ENCODE measurements around the gene SLC22A23.

SLC22A23 gene

DNA sequence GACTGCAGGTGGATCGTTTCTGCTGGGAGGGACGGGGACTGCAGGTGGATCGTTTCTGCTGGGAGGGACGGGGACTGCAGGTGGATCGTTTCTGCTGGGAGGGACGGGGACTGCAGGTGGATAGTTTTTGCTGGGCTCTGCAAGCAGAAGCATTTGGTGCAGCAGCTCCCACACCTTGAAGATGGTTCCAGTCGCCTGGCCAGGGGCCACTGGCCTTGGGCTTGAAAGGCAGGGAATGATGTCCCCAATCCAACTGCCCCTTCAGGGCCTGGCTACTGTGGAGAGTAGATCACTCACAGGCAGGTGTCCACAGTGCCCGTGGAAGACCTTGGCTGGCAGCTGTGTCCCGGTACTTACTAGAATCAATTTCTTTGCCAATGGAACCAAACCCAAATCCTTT is 129.9 kb downstream of the SLC22A23 start:
- TF ChIP-seq TCF12 (IDR thresholded peaks at IDR 0.05; ENCODE audit: low read depth), result no peak
- TF ChIP-seq EGR1 (IDR thresholded peaks at IDR 0.05), result no peak
- TF ChIP-seq, protein P1, sequence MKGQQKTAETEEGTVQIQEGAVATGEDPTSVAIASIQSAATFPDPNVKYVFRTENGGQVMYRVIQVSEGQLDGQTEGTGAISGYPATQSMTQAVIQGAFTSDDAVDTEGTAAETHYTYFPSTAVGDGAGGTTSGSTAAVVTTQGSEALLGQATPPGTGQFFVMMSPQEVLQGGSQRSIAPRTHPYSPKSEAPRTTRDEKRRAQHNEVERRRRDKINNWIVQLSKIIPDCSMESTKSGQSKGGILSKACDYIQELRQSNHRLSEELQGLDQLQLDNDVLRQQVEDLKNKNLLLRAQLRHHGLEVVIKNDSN (IDR thresholded peaks at IDR 0.05), result no peak
- TF ChIP-seq FOXM1 (IDR thresholded peaks at IDR 0.05; ENCODE audit: borderline replicate concordance, low read depth), result no peak
- no peak for TF ChIP-seq EP300 (IDR thresholded peaks at IDR 0.05; ENCODE audit: borderline replicate concordance)
- TF ChIP-seq YY1 (IDR thresholded peaks at IDR 0.05; ENCODE audit: low read depth), result no peak
- TF ChIP-seq RAD21 (IDR thresholded peaks at IDR 0.05; ENCODE audit: low read depth), result no peak
- TF ChIP-seq CEBPB (IDR thresholded peaks at IDR 0.05), result no peak
- no peak for TF ChIP-seq CREB1 (IDR thresholded peaks at IDR 0.05; ENCODE audit: low read depth)

DNA sequence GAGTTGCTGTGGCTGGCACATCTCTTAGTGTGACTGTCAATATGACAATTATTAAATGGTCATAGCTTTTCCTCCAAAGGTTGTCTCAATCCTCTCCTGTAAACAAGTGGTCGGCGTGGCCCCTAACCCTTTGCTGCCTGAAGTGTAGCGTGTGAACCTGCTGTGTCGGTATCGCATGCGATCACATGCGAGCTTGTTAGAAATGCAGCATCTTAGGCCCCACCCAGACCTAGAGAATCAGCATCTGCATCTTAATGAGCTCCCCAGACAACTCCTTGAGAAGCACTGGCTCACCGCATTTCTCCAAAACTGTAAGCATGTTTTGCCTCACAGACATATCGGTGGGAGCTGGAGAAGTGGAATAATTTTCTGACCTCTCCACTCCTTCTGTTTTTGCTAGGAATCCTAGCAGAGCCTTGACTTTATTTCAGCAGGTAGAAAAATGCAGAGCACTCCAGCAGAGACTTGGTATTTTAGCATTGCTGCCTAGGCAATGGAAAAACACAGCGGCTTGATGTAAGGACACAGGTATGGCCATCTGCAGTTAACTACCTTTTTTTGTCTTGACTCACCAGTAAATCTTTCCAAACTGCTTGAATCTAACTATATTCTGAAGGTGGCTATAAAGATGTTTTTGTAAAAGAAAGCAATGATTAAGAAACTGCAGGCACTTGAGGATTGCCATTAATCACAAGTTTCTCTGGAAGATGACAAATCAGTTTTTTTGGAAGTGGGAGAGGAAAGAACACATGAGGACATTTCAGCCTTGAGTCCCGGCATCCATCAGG is 130.5 kb downstream of the SLC22A23 start:
- TF ChIP-seq TEAD4 (IDR thresholded peaks at IDR 0.05), result no peak
- TF ChIP-seq, protein P2, sequence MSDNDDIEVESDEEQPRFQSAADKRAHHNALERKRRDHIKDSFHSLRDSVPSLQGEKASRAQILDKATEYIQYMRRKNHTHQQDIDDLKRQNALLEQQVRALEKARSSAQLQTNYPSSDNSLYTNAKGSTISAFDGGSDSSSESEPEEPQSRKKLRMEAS (IDR thresholded peaks at IDR 0.05), result no peak
- no peak for TF ChIP-seq NFIC (IDR thresholded peaks at IDR 0.05)
- TF ChIP-seq CEBPB (IDR thresholded peaks at IDR 0.05), result no peak
- TF ChIP-seq YY1 (IDR thresholded peaks at IDR 0.05; ENCODE audit: low read depth), result no peak
- no peak for TF ChIP-seq FOXM1 (IDR thresholded peaks at IDR 0.05; ENCODE audit: borderline replicate concordance, low read depth)
- no peak for TF ChIP-seq TAF1 (IDR thresholded peaks at IDR 0.05; ENCODE audit: low read depth)
- no peak for TF ChIP-seq ZBTB7A (IDR thresholded peaks at IDR 0.05; ENCODE audit: low read depth)
- TF ChIP-seq, protein P1 (IDR thresholded peaks at IDR 0.05), result no peak
- TF ChIP-seq, protein P3, sequence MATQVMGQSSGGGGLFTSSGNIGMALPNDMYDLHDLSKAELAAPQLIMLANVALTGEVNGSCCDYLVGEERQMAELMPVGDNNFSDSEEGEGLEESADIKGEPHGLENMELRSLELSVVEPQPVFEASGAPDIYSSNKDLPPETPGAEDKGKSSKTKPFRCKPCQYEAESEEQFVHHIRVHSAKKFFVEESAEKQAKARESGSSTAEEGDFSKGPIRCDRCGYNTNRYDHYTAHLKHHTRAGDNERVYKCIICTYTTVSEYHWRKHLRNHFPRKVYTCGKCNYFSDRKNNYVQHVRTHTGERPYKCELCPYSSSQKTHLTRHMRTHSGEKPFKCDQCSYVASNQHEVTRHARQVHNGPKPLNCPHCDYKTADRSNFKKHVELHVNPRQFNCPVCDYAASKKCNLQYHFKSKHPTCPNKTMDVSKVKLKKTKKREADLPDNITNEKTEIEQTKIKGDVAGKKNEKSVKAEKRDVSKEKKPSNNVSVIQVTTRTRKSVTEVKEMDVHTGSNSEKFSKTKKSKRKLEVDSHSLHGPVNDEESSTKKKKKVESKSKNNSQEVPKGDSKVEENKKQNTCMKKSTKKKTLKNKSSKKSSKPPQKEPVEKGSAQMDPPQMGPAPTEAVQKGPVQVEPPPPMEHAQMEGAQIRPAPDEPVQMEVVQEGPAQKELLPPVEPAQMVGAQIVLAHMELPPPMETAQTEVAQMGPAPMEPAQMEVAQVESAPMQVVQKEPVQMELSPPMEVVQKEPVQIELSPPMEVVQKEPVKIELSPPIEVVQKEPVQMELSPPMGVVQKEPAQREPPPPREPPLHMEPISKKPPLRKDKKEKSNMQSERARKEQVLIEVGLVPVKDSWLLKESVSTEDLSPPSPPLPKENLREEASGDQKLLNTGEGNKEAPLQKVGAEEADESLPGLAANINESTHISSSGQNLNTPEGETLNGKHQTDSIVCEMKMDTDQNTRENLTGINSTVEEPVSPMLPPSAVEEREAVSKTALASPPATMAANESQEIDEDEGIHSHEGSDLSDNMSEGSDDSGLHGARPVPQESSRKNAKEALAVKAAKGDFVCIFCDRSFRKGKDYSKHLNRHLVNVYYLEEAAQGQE (IDR thresholded peaks at IDR 0.05; ENCODE audit: low read depth), result no peak
- no peak for TF ChIP-seq RAD21 (IDR thresholded peaks at IDR 0.05; ENCODE audit: low read depth)
- TF ChIP-seq EGR1 (IDR thresholded peaks at IDR 0.05), result no peak
- TF ChIP-seq EP300 (IDR thresholded peaks at IDR 0.05; ENCODE audit: borderline replicate concordance), result no peak

DNA sequence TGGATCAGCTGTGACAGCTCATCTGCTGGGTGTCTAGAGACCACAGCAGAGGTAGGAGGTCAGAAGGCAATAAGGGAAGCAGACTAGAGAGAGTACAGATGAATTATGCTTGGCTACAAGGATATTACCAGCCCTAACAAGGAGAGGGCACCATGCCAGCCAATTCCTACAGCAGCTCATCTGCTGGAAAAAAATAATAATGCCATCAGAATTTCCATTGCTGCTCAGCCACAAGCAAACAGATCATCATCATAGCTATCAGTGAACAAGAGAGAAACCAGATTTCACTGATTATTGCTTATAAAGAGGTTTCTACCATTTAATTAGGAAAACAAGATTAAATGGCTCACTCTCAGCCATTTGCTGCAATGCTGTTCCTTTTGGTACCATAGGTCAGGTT is 131.6 kb downstream of the SLC22A23 start:
- TF ChIP-seq, protein P2 (IDR thresholded peaks at IDR 0.05), result no peak
- TF ChIP-seq, protein P3 (IDR thresholded peaks at IDR 0.05; ENCODE audit: low read depth), result no peak
- no peak for TF ChIP-seq CREB1 (IDR thresholded peaks at IDR 0.05; ENCODE audit: low read depth)
- no peak for TF ChIP-seq TAF1 (IDR thresholded peaks at IDR 0.05; ENCODE audit: low read depth)
- no peak for TF ChIP-seq ZBTB7A (IDR thresholded peaks at IDR 0.05; ENCODE audit: low read depth)
- no peak for TF ChIP-seq RAD21 (IDR thresholded peaks at IDR 0.05; ENCODE audit: low read depth)
- no peak for TF ChIP-seq TCF12 (IDR thresholded peaks at IDR 0.05; ENCODE audit: low read depth)
- no peak for TF ChIP-seq TEAD4 (IDR thresholded peaks at IDR 0.05)

DNA sequence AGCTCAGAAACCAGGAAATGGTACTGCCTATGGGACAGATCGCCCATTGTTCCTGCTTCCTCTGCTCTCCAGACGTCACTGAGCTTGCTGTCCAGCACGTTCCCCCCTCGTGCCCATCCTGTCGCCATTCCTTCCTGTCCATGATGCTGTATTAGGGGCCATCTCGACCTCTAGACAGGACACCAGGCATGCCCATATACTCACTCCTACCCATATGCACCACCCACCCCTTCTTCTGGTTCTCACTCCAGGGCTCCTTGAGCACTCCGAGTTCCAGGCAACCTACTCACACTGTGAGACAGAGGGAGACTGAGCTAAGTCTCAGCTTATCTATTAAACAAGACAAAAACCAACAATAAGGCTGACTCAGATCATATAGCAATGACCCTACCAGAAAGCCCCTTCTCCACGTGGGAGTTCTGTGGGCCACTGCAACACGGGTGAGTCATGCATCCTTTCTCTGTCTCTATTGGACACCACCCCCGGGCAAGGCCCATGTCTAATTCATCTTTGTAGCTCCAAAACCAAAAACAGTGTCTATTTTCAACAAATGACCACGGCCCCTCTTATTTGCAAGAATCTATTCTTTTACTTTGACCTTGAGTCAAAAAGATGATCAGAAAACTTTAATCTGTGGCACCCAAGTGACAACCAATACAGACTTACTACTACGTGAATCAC is 132.4 kb downstream of the SLC22A23 start:
- TF ChIP-seq, protein P3 (IDR thresholded peaks at IDR 0.05; ENCODE audit: low read depth), result no peak
- TF ChIP-seq EP300 (IDR thresholded peaks at IDR 0.05; ENCODE audit: borderline replicate concordance) (no peak), CREB1 (IDR thresholded peaks at IDR 0.05; ENCODE audit: low read depth) (no peak), TEAD4 (IDR thresholded peaks at IDR 0.05) (no peak), FOXM1 (IDR thresholded peaks at IDR 0.05; ENCODE audit: borderline replicate concordance, low read depth) (no peak), ZBTB7A (IDR thresholded peaks at IDR 0.05; ENCODE audit: low read depth) (no peak), RAD21 (IDR thresholded peaks at IDR 0.05; ENCODE audit: low read depth) (no peak), CEBPB (IDR thresholded peaks at IDR 0.05) (no peak), TCF12 (IDR thresholded peaks at IDR 0.05; ENCODE audit: low read depth) (no peak), YY1 (IDR thresholded peaks at IDR 0.05; ENCODE audit: low read depth) (no peak), TAF1 (IDR thresholded peaks at IDR 0.05; ENCODE audit: low read depth) (no peak), EGR1 (IDR thresholded peaks at IDR 0.05) (no peak), NFIC (IDR thresholded peaks at IDR 0.05) (no peak)
- TF ChIP-seq, protein P1 (IDR thresholded peaks at IDR 0.05), result no peak
- TF ChIP-seq, protein P2 (IDR thresholded peaks at IDR 0.05), result no peak
